Myocyte (in vitro differentiated cells): Measurements from ENCODE around the gene NGB. TPM values are rescaled to one million over a fixed set of nuclear protein-coding genes. Genes with fewer than 3 reads are reported as not detected.
"Not testable (repeated sequence)": the region's sequence is repeated elsewhere in the genome, so short reads cannot be mapped to it uniquely, and the experiment has no call there.

Experiments used
- DNase-seq: peaks from one replicate; pipeline ENCODE4 v3.0.0-alpha.2; 2012; ENCODE audit warnings: low read depth
- total RNA-seq: library from RNA; depleted of rRNA; stranded (reverse); fragments of >200 nt; gene quantifications from 2 replicates; pipeline ENCODE4 v1.2.3, GENCODE V29; 2014

NGB gene
- total RNA-seq, 1 donor from 2014 or later = not detected

GRCh38 chr14:77296906-77297305 lies 25.9 kb upstream of the NGB start:
- no peak for DNase-seq

DNA sequence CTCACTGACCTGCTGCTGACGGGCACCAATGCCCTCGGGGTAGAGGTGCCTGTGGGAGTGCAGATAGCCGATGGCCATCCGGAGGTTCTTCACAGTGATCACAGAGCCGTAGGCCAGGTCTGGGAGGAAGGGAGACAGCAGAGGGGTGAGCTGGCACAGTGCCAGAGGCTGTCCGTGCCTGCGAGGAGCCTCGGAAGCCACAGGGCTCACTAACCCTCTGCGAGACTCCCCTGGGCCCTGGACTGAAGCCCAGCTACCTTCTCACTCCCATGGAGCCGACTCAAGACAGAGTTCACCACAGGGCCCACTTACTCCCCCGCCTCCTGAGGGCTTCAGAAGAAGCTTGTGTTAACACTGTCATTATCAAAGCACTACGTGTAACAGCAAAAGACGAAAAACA lies 25.1 kb upstream of the NGB start:
- no peak for DNase-seq

DNA sequence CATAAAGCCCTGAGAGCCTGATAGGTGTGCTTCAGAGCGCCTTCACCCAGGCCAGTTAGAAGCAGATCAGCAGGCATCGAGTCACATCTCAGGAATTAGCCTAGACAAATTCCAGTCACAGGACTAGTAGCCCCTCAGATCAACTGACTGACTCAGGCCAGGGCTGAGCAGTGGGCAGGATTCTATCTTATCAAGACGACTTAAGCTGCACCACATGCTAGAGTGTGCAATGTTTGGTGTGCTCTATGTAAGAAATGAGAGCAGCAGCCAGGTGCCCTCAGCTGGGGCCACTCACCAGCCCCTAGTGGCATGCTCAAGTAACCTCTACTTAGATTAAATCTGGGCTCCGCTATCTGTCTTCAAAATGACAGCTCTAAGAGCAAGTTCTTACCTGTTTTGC lies 19.7 kb upstream of the NGB start:
- DNase-seq = no peak

GRCh38 chr14:77286576-77286975 lies 15.6 kb upstream of the NGB start:
- no peak for DNase-seq

DNA sequence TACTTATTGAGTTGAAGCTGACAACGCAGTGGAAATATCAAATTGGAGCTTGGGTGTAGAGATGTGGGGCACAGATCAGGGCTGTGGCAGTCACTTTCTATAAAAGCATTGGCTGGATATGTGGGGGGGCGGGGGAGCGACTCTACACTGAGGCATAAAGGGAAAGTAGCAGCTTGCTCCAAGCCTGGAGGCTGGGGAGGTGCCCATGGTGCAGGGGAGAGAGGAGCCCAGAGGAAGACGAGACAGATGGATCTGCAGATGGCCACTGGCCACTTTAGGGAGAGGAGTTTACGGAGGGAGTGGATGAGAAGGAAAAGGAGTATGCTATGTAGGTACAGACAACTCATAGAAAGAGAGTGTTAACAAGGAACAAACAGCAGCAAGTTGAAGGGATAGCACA lies 13.5 kb upstream of the NGB start:
- DNase-seq = no peak

DNA sequence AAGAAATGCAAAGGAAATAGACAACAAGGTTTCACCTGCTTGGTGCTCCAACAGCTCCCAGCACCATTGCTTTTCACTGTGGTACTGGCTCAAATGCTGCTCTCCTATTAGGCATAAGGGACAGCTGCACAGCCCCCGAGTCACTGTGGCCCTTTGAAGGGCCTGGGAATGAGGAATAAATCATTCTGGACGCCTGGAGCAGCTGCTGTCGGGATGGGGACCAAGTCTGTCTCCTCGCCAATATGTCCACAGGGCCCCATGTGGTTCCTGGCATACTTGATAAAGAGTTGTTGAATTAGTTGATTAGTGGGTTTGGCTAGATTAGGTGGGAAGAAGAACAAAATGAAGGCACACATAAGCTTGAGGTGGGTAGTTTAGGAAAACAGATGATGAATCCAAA lies 13.1 kb upstream of the NGB start:
- peak; percentile 70 for DNase-seq

GRCh38 chr14:77281852-77282410 lies 10.9 kb upstream of the NGB start:
- peak; percentile 41 for DNase-seq

DNA sequence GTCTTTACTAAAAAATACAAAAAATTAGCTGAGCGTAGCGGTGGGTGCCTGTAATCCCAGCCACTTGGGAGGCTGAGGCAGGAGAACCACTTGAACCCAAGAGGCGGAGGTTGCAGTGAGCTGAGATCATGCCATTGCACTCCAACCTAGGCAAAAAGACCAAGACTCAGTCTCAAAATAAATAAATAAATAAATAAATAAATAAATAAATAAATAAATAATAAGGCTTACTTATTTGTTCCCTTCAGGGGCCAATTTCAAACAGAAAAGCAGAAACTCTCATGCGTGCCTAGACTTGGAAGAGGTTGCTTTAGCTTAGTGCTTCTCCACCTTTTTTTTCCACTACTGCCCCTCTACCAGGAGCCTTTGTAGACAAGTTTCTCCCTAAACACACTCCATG lies 9.9 kb upstream of the NGB start:
- DNase-seq = not testable (repeated sequence)

DNA sequence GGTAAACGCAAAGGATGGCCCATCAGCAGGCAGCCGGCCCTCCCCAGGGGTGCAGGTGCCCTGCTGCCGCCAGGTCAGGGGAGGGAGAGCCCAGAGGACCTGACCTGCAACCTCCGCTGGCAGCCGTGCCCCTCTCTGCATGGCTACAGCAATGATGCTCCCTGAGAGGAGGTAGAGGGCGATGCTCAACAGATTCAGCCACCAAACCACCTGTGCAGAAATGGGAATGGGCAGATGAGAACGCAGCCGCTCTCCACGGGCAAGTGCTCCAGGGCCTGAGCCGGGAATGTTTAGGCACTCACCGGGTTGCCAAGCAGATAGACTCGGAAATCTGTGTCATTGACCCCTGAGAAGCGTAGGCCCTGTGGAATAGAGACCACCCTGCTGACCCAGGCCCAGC lies 8.7 kb upstream of the NGB start:
- DNase-seq = no peak

DNA sequence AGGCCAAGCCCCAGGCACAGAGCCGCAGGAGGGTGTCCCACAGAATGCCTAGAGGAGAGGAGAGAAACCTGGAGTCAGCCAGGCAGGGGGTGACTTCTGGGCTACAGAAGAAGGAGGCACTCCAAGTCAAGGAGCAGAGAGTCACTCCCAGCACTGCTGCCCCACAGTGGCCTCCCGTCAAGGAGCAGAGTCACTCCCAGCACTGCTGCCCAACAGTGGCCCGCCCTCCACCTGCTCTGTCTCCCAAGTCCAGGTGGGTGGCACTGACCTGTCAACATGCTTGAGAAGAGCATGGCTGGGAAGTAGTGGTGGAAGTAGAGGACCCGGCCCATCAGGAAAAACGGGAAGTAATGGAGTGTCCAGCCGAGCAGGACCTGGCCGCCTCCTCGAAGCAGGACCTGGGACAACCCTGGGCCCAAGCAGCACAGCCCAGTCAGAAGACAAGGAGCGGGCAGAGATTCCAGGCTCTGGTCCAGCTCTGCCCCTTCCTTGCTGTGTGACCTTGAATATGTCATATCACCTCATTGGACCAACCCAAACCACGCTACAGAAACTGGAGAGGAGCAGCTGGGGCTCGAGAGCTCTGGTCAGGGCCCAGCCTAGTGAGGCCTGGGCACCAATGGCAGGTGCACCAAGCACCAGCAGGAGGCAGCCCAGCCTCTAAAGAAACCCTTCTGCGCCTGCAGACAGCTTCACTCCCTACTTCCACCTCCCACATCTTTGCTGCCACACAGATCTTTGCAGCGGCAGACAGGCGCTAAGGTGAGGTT lies 7.6 kb upstream of the NGB start:
- DNase-seq = peak; percentile 53

GRCh38 chr14:77276959-77277358 lies 6.0 kb upstream of the NGB start:
- DNase-seq = no peak

- no peak for DNase-seq
Observed at GRCh38 chr14:77276295-77276935, 5.4 kb upstream of the NGB start.

DNA sequence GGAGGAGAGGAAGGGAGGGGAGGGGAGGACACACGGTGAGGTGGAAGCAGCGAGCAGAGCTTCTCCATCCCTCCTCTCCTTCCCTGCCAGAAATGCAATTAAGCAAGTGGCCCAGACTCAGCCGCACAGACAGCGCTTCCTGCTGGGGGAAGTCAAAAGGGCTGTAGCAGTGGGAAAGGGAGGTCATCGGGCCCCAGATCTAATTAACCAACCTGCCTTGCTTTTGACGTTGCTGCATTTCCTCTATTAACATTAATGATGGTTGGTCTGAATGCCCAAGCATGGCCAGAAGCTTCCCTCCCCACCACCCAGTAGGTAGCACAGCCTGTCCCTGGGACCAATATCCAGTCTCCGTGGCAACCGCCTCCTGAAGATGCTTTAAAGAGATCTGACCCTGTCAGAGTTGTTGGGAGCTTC lies 4.6 kb upstream of the NGB start:
- DNase-seq = no peak

- no peak for DNase-seq
Observed at GRCh38 chr14:77275041-77275580, 4.1 kb upstream of the NGB start.

GRCh38 chr14:77273796-77274195 lies 2.8 kb upstream of the NGB start:
- no peak for DNase-seq

- DNase-seq = no peak
Observed at GRCh38 chr14:77272261-77272660, 1.3 kb upstream of the NGB start.

- no peak for DNase-seq
Observed at GRCh38 chr14:77270361-77271112, 469 bp downstream of the NGB start.

DNA sequence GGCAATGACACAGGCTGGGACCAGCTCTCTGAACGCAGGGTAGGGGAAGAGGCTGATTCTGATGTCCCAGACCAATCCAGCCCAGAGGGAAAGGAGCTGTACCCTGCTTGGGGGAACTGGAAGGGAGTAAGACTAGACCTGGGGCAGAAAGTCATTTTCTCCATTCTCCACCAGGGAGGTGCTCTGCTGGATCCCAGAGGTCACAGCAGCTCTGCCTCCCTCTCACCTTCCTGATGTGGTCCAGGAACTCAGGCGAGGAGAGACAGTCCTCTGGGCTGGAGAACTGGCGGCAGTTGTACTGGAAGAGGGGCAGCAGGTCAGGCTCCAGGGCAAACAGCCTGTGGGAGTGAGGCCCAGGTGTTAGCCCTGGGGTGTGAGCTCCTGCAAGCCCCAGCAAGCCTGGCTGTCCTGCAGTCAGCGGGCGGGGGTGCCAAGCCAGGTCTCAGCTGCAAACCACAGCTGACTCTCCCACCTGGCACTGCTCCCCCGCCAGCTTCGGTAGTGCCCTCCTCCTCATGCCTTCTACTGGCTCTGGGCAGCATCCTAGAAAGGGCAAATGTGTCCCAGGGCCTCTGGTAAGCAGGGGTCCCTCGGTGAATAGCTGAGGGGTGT lies 1.9 kb downstream of the NGB start:
- DNase-seq = no peak

DNA sequence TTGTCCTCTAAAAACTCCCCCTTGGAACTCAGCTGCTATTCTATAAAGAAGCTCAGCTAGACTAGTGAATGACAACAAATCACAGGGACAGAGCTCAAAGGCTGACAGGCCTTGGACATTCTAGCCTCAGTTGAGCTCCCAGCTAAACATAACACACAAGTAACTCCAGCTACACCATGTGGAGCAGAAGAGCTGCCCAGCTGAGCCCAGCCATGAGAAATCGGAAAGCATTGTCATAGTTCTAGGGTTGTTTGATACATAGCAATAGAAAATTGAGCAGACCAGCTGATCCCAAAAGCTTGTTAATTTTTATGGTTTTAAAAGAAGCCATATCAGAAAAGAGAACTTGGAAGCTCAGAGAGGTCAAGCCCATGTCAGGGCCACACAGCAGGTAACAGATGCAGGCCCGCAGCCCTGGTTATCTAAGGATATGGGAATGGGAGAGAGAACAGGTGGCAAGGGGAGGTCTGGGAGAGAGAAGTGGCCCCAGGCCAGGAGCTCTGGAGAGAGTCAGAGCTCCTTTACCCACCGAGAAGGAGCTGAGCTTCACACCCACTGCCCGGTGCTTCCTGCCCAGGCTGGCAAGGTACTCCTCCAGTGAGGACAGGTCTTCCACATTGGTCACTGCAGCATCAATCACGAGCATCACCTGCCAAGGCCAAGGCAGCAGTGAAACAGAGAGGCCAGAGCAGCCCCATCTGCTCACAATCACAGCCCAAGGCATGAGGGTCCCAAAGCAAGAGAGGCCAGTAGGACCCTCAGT lies 2.9 kb downstream of the NGB start:
- no peak for DNase-seq

GRCh38 chr14:77266336-77266735 lies 4.7 kb downstream of the NGB start:
- DNase-seq = no peak
